A549 treated with ZK216348 at 1 μM for 4 hours (cell line): Measurements from ENCODE around the gene TLX1. TPM values are rescaled to one million over a fixed set of nuclear protein-coding genes. Genes with fewer than 3 reads are reported as not detected.

Source experiments
- total RNA-seq: library from RNA; stranded (reverse); fragments of 200-300 nt; extraction: Qiagen RNA extraction; gene quantifications from 5 replicates; pipeline ENCODE4 v1.2.3, GENCODE V29; 2022; ENCODE audit warnings: low read depth

Gene TLX1
- not detected in 5 replicates for total RNA-seq

GRCh38 chr10:101130984-101131961 is at the start of gene TLX1:
TSS of gene TLX1 (plus strand) at chr10:101131300. CDS start at chr10:101131542, 242 bp downstream.

Other genes with a start within 250 kb of the TLX1 start
- 6.5 to 11.5 TPM (median 10.9 TPM) in 5 replicates for gene SLF2, start 218.3 kb upstream of the TLX1 start, total RNA-seq
- 7.1 to 10.2 TPM (median 7.7 TPM) in 5 replicates for gene SEMA4G, start 161.8 kb upstream of the TLX1 start, total RNA-seq
- 76.6 to 104 TPM (median 96.0 TPM) in 5 replicates for gene MRPL43, start 143.8 kb upstream of the TLX1 start, total RNA-seq
- gene TWNK, start 143.8 kb upstream of the TLX1 start, total RNA-seq: 34.0 to 46.7 TPM (median 38.1 TPM) in 5 replicates
- gene LZTS2, start 131.5 kb upstream of the TLX1 start, total RNA-seq: 22.6 to 47.5 TPM (median 42.1 TPM) in 5 replicates
- gene PDZD7, start 100.2 kb upstream of the TLX1 start, total RNA-seq: 0.44 to 1.2 TPM (median 0.79 TPM) in 5 replicates
- 41.7 to 54.8 TPM (median 49.5 TPM) in 5 replicates for gene SFXN3, start 100.1 kb upstream of the TLX1 start, total RNA-seq
- gene KAZALD1, start 69.3 kb upstream of the TLX1 start, total RNA-seq: 2.3 to 3.9 TPM (median 3.6 TPM) in 5 replicates
- not detected in 5 replicates for gene LBX1, start 98.2 kb downstream of the TLX1 start, total RNA-seq
- 6.2 to 12.9 TPM (median 10.0 TPM) in 5 replicates for gene BTRC, start 222.9 kb downstream of the TLX1 start, total RNA-seq